ENCODE measurements around the gene MED16. TPM values are rescaled to one million over a fixed set of nuclear protein-coding genes. Genes with fewer than 3 reads are reported as not detected.
"Not testable (repeated sequence)": the region's sequence is repeated elsewhere in the genome, so short reads cannot be mapped to it uniquely, and the experiment has no call there.

The MED16 gene
- polyA plus RNA-seq, 4 donors, result 46.5 to 86.8 (median 53.7) TPM

DNA sequence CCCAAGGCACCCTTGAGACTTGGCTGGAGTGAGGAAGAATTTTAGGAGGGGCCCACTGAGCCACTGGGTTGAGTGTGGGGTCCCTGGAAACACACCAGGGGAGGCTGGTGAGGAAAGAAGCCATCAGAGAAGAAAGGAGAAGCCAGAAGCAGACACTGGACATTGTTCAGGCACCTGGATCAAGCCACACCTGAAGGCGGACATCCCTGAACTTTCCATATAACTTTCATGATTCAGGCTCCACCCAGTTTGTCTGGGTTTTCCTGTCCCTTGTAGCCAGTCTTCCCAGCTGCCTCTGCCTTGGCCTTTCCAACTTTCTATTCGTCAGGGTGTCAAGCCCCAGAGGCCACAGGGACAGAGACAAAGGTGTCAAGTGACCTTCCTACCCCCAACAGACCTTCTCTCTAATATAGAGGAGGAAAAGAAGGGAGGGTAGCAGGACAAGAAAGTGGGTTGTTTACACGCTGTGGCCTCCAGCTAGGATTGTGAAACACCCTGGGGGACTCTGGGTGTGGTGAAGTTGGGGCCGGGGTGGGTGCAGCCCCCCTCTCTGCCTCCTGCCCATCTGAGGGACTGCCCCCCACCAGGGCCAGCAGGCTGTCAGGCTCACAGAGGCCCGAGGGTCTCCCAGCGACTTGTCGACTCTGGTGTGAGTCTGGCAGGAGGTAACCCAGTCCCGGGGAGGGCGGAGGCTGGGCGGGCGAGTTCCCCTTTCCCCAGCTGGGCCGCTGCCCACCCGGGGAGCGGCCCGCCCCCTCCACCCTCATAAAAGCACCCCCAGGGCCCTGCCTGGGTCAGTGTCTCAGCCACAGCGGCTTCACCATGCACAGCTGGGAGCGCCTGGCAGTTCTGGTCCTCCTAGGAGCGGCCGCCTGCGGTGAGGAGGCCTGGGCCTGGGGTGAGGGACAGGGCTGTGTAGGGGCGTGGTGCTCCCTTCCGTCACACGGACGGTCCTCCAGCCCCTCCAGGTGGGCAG lies 33.8 kb downstream of the MED16 start, which contains the start of gene CFD:
TSS of gene CFD (plus strand) at position 797 of the 976 bp plus-strand sequence. CDS start at position 823, 26 bp downstream.
- DNase-seq (ENCODE audit: low read depth in 4 of 4, low spot score in 3 of 4), result no peak

DNA sequence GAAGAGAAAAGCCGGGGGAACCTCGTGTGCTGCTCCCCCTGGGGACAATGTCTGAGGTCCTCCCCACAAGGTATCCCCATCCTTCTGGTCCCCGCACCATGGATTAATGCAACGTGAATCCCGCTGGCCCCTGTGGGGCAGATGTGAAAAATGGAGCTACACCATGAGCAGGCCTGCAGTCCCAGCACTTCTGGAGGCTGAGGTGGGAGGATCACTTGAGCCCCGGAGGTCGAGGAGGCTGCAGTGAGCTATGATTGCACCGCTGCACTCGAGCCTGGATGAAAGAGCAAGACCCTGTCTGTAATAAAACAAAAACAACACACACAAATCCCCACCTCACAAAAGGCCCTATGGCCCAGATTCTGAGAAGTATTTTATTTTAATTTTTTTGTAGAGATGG lies 34.7 kb downstream of the MED16 start:
- DNase-seq (ENCODE audit: low read depth in 4 of 4, low spot score in 3 of 4), result no peak

DNA sequence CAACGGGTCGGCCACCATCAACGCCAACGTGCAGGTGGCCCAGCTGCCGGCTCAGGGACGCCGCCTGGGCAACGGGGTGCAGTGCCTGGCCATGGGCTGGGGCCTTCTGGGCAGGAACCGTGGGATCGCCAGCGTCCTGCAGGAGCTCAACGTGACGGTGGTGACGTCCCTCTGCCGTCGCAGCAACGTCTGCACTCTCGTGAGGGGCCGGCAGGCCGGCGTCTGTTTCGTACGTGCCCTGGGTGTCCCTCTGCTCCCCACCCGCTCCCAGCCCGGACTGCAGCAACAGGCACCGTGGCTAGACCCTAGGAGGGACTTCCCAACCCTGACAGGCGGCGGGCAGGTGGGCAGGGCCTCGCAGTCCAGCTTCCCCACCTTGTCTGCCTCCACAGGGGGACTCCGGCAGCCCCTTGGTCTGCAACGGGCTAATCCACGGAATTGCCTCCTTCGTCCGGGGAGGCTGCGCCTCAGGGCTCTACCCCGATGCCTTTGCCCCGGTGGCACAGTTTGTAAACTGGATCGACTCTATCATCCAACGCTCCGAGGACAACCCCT lies 37.3 kb downstream of the MED16 start:
- DNase-seq (ENCODE audit: low read depth in 4 of 4, low spot score in 3 of 4), result no peak

GRCh38 chr19:855142-855541 lies 37.8 kb downstream of the MED16 start:
- DNase-seq (ENCODE audit: low read depth in 4 of 4, low spot score in 3 of 4), result no peak

GRCh38 chr19:854549-854948 lies 38.4 kb downstream of the MED16 start:
- no peak for DNase-seq (ENCODE audit: low read depth in 4 of 4, low spot score in 3 of 4)

DNA sequence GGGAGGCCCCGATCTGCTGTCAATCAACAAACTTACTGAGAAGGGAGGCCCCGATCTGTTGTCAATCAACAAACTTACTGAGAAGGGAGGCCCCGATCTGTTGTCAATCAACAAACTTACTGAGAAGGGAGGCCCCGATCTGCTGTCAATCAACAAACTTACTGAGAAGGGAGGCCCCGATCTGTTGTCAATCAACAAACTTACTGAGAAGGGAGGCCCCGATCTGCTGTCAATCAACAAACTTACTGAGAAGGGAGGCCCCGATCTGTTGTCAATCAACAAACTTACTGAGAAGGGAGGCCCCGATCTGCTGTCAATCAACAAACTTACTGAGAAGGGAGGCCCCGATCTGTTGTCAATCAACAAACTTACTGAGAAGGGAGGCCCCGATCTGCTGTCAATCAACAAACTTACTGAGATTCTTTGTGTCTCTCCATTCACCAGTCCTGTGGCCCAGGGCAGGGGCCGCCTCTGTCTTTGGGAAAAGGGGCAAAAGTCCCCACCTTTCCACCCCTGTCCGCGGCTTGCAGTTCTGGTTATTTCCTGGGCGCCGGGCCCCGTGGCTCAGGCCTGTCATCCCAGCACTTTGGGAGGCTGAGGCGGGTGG lies 39.3 kb downstream of the MED16 start:
- DNase-seq (ENCODE audit: low read depth in 4 of 4, low spot score in 3 of 4), result not testable (repeated sequence)

DNA sequence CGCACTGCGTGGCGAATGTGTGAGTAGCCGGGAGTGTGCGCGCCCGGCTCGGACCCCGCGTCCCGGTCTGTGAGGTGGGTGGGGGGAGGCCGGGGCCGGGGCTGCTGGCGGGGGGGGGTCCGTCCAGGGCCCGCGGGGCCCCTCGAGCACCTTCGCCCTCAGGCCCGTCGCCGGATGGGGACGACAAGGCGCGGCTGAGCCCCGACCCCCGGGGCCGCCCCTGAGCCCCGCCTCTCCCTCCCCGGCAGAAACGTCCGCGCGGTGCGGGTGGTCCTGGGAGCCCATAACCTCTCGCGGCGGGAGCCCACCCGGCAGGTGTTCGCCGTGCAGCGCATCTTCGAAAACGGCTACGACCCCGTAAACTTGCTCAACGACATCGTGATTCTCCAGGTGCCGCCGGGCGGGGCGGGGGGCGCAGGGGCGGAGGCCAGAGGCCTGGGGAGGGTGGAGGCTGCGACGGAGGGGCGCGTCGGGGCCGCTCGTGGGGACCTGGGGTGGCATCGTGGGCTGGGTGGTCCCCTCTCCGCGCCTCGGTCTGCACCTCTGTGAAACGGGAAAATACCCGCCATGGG lies 39.9 kb downstream of the MED16 start:
- DNase-seq (ENCODE audit: low read depth in 4 of 4, low spot score in 3 of 4), result no peak

DNA sequence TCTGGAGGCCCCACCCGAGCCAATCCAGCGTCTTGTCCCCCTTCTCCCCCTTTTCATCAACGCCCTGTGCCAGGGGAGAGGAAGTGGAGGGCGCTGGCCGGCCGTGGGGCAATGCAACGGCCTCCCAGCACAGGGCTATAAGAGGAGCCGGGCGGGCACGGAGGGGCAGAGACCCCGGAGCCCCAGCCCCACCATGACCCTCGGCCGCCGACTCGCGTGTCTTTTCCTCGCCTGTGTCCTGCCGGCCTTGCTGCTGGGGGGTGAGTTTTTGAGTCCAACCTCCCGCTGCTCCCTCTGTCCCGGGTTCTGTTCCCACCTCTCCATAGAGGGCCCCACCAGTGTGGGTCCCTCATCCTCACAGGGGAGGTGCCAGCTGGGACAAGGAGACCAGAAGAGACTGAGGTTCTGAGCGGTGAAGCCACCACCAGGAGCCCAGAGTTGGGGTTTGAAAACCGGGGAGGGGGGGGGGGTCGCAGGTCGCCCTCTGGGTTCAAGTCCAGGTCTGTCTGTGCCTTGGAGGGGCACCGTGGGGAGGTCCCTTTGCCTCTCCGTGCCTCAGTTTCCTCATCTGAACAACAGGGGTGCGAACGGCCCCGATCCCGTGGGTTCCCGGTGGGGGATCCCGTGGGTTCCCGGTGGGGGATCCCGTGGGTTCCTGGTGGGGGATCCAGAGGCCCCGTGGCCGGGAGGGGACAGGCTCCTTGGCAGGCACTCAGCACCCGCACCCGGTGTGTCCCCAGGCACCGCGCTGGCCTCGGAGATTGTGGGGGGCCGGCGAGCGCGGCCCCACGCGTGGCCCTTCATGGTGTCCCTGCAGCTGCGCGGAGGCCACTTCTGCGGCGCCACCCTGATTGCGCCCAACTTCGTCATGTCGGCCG lies 40.6 kb downstream of the MED16 start, which contains the start of gene ELANE:
TSS of gene ELANE (plus strand) at position 168 of the 878 bp plus-strand sequence. CDS start at position 194, 26 bp downstream.
- DNase-seq (ENCODE audit: low read depth in 4 of 4, low spot score in 3 of 4), result no peak

DNA sequence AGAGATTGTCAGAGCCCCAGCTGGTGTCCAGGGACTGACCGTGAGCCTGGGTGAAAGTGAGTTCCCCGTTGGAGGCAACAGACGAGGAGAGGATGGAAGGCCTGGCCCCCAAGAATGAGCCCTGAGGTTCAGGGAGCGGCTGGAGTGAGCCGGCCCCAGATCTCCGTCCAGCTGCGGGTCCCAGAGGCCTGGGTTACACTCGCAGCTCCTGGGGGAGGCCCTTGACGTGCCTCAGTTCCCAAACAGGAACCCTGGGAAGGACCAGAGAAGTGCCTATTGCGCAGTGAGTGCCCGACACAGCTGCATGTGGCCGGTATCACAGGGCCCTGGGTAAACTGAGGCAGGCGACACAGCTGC lies 42.0 kb downstream of the MED16 start:
- DNase-seq (ENCODE audit: low read depth in 4 of 4, low spot score in 3 of 4), result no peak

- DNase-seq (ENCODE audit: low read depth in 4 of 4, low spot score in 3 of 4), result no peak
These were observed 42.6 kb downstream of the MED16 start for GRCh38 chr19:850221-850978.

GRCh38 chr19:849195-849594 lies 43.8 kb downstream of the MED16 start:
- not testable (repeated sequence) for DNase-seq (ENCODE audit: low read depth in 4 of 4, low spot score in 3 of 4)

DNA sequence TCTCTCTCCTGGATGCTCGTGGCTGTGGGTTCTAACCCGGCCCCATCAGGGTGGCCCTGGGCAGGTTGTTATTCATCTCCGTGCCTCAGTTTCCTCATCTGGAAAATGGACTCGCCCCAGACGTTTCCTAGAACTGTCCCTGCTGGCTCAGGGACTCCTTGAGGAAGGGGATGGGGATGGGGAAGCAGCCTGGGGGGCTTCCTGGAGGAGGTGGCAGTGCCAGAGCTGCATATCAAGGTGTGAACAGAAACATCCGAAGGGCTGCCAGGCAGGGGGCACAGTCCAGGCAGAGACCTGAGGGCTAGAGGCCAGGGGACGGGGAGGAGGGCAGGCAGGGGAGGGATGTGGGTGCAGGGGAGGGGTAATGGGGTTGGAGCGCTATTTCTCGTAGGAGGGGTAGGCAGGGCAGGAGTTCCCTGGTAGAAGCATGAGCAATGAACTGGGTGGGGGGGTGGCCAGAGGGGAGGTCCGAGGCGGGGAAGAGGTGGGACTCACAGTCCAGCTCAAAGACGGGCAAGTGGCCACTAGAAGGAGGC lies 44.5 kb downstream of the MED16 start:
- no peak for DNase-seq (ENCODE audit: low read depth in 4 of 4, low spot score in 3 of 4)

DNA sequence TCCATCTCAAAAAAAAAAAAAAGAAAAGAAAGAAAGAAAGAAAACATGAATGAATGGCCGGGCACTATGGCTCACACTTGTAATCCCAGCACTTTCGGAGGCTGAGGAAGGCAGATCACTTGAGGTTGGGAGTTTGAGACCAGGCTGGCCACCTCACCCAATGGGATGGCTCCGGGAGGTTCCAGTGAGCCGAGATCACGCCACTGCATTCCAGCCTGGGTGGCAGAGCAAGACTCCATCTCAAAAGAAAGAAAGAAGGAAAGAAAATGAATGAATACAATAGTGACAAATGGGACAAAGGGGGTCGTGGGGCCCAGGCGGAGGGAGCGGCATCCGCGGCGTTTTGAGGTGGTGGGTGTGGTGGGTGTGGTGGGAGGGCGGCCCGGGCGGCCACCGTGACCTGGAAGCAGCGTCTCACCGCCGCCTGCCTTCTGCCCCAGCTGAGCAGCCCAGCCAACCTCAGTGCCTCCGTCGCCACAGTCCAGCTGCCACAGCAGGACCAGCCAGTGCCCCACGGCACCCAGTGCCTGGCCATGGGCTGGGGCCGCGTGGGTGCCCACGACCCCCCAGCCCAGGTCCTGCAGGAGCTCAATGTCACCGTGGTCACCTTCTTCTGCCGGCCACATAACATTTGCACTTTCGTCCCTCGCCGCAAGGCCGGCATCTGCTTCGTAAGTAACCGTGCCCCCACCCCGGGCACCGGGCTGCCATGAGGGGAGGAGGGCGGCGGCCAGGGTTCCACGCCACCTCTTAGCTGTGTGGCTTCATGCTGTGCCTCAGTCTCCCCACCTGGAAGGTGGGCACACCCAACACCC lies 47.1 kb downstream of the MED16 start:
- no peak for DNase-seq (ENCODE audit: low read depth in 4 of 4, low spot score in 3 of 4)

DNA sequence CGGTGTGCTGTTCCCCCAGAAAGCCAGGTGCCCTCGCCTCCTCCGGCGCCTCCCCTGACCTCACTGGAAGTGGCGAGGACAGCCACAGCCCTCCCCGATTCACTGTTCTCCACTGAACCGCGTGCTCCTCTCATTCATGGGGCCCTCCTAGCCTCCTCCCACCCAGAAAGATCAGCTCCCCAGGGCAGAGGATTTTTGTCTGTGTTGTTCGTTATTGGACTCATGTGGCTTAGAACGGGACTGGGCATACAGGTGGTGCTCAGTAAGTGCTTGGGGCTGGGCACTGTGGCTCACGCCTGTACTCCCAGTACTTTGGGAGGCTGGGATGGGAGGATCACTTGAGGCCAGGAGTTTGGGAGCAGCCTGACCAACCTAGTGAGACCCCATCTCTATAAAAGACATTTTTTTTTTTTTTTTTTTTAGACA lies 48.4 kb downstream of the MED16 start:
- no peak for DNase-seq (ENCODE audit: low read depth in 4 of 4, low spot score in 3 of 4)

GRCh38 chr19:843836-844545 lies 49.0 kb downstream of the MED16 start:
- no peak for DNase-seq (ENCODE audit: low read depth in 4 of 4, low spot score in 3 of 4)

GRCh38 chr19:843180-843835 lies 49.7 kb downstream of the MED16 start:
- no peak for DNase-seq (ENCODE audit: low read depth in 4 of 4, low spot score in 3 of 4)

GRCh38 chr19:842802-843179 lies 50.2 kb downstream of the MED16 start:
- not testable (repeated sequence) for DNase-seq (ENCODE audit: low read depth in 4 of 4, low spot score in 3 of 4)

Data from left renal pelvis (tissue), 4 donors.